K562 (cell line): Measurements from ENCODE around the gene SLC25A44. TPM values are rescaled to one million over a fixed set of nuclear protein-coding genes. Genes with fewer than 3 reads are reported as not detected.

Experiments
- C11orf30 ChIP-seq: fragments of 450-650 bp; IDR thresholded peaks from 2 replicates; pipeline ENCODE4 v1.6.1; 2016; ENCODE audit warnings: low read depth, mild to moderate bottlenecking
- CCAR2 ChIP-seq: fragments of 200-400 bp; formaldehyde crosslinking; IDR thresholded peaks from 2 replicates; pipeline ENCODE4 v1.6.1; 2017; ENCODE audit warnings: mild to moderate bottlenecking, low read depth, low read length
- HDAC3 ChIP-seq: fragments of 450-650 bp; IDR thresholded peaks from 2 replicates; pipeline ENCODE4 v1.6.1; 2018; ENCODE audit warnings: borderline replicate concordance, mild to moderate bottlenecking, moderate library complexity; ENCODE audit not compliant: partially characterized antibody
- HDAC8 ChIP-seq: fragments of 450-650 bp; IDR thresholded peaks from 2 replicates; pipeline ENCODE4 v1.6.1; 2016; ENCODE audit warnings: mild to moderate bottlenecking, missing genetic modification characterization, moderate library complexity, missing compliant biosample characterization
- KDM2B ChIP-seq: fragments of 250-450 bp; sonication (Bioruptor Pico); IDR thresholded peaks from 2 replicates; pipeline ENCODE4 v1.8.0; 2021; ENCODE audit warnings: mild to moderate bottlenecking, moderate library complexity
- MAFF ChIP-seq: IDR thresholded peaks from 2 replicates; pipeline ENCODE4 v1.6.1; 2012; ENCODE audit warnings: low read length, improper control_type of control experiment
- MCM7 ChIP-seq, 2 experiments: fragments of 450-650 bp; IDR thresholded peaks; 2 replicates each; pipeline ENCODE4 v1.6.1; 2016 to 2018
- NFE2L1 ChIP-seq: fragments of 450-650 bp; IDR thresholded peaks from 2 replicates; pipeline ENCODE4 v1.6.1; 2016; ENCODE audit warnings: missing genetic modification characterization, low read depth, mild to moderate bottlenecking, missing compliant biosample characterization, moderate library complexity, borderline replicate concordance
- RBM14 ChIP-seq: fragments of 200-400 bp; formaldehyde crosslinking; IDR thresholded peaks from 2 replicates; pipeline ENCODE4 v1.6.1; 2018; ENCODE audit warnings: low read depth, mild to moderate bottlenecking, low read length, moderate library complexity, borderline replicate concordance; ENCODE audit not compliant: insufficient read depth
- RHOXF2B ChIP-seq: fragments of 250-450 bp; sonication (Bioruptor Pico); conservative IDR thresholded peaks from 2 replicates; pipeline ENCODE4 v1.5.1; 2021
- RNF2 ChIP-seq: sonication (generic); IDR thresholded peaks from 2 replicates; pipeline ENCODE4 v1.6.1; 2016
- TEAD4 ChIP-seq, 2 experiments: sonication (generic) in 1 of 2; formaldehyde crosslinking in 1 of 2; IDR thresholded peaks; 2 replicates each; pipeline versions ENCODE4 v1.6.1 to v1.8.0; 2012 to 2022; ENCODE audit warnings: borderline replicate concordance in 1 of 2, inconsistent platforms in 1 of 2, low read length in 1 of 2, mild to moderate bottlenecking in 1 of 2, missing genetic modification reagents in 1 of 2
- polyA plus RNA-seq, 8 experiments: library from polyadenylated mRNA; depleted of rRNA in 4 of 8; stranded (reverse) in 5 of 8; unstranded in 3 of 8; fragments of >200 nt; fragmentation: Nextera tagmentation in 2 of 8; fragmentation: Illumina TruSeq in 1 of 8; extraction: Ambion mirVana in 2 of 8; extraction: Trizol in 1 of 8; gene quantifications; 2 replicates each; pipeline versions ENCODE4 v1.2.1 to v1.2.3, GENCODE V29; 2011 to 2014; ENCODE audit warnings: inconsistent platforms in 1 of 8, missing spikeins in 1 of 8
- total RNA-seq, 7 experiments: library from RNA; depleted of rRNA in 6 of 7; stranded (reverse); fragments of >200 nt in 6 of 7; fragmentation: Illumina TruSeq in 2 of 7; extraction: Trizol in 2 of 7; gene quantifications; 2 replicates each; pipeline versions ENCODE4 v1.2.1 to v1.2.3, GENCODE V29; 2011 to 2021; ENCODE audit warnings: low replicate concordance in 1 of 7
- TF ChIP-seq, protein P1 (sequence below), 2 experiments: IDR thresholded peaks; 2 replicates each; pipeline ENCODE4 v1.6.1; 2011; ENCODE audit warnings: borderline replicate concordance in 1 of 2, control low read depth in 1 of 2, low read depth in 1 of 2, low read length in 1 of 2, mild to moderate bottlenecking in 1 of 2, mixed read lengths in 1 of 2, moderate library complexity in 1 of 2; ENCODE audit not compliant: insufficient read depth in 1 of 2, insufficient read length in 1 of 2, poor library complexity in 1 of 2, severe bottlenecking in 1 of 2; ENCODE audit errors: extremely low read depth in 1 of 2
- TF ChIP-seq, protein P2 (sequence below): IDR thresholded peaks from 2 replicates; pipeline ENCODE4 v1.6.1; 2016; ENCODE audit warnings: missing genetic modification characterization, missing compliant biosample characterization
- TF ChIP-seq, protein P3 (sequence below): fragments of 250-450 bp; sonication (Bioruptor Pico); IDR thresholded peaks from 2 replicates; pipeline ENCODE4 v1.5.0; 2020; ENCODE audit warnings: mild to moderate bottlenecking, borderline replicate concordance
- TF ChIP-seq, protein P4 (sequence below): sonication (generic); formaldehyde crosslinking; IDR thresholded peaks from 2 replicates; pipeline ENCODE4 v1.8.0; 2022; ENCODE audit warnings: mild to moderate bottlenecking, missing genetic modification reagents
- TF ChIP-seq, protein P5 (sequence below): fragments of 450-650 bp; IDR thresholded peaks from 2 replicates; pipeline ENCODE4 v1.6.1; 2016
- TF ChIP-seq, protein P6 (sequence below): sonication (generic); formaldehyde crosslinking; IDR thresholded peaks from 2 replicates; pipeline ENCODE4 v1.8.1; 2023; ENCODE audit warnings: mild to moderate bottlenecking, missing genetic modification reagents

Gene SLC25A44
- total and polyA plus RNA-seq, 9 of the 15 experiments (the other 6 are each of a cell fraction or from before 2014, with no cell fraction given): 4.4 to 22.8 (median 12.5) TPM

DNA sequence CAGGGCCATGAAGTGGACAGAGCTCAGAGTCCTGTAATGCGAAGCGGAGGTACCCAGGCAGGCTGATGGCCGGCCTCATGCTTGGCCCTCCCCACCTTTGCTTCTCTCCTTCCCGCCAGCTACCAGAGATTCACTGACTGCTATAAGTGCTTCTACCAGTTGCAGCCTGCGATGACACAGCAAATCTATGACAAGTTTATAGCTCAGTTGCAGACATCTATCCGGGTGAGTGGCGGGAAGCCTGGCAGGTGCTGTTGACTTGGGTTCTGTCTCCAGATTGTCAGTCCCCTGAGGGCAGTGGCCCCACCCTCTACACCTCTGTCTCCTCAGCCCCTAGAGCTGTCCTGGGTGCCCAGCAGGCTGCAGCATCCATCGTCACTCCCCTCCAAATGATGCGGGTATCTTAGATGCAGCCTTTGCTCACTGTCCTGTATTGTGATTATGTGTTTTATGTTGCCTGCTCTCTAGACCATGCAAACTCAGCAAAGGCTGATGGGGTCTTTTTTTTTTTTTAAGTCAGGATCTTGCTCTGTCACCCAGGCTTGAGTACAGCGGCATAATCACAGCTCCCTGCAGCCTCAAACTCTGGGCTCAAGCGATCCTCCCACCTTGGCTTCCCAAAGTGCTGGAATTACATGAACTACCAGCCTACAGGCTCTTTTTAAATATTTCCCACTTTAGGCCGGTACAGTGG is 38.4 kb downstream of the SLC25A44 start (continued):
- TF ChIP-seq NFE2L1 (tag): peak; percentile 77
- no peak for TF ChIP-seq HDAC8 (tag)
- TF ChIP-seq RNF2: no peak
- TF ChIP-seq, protein P1, sequence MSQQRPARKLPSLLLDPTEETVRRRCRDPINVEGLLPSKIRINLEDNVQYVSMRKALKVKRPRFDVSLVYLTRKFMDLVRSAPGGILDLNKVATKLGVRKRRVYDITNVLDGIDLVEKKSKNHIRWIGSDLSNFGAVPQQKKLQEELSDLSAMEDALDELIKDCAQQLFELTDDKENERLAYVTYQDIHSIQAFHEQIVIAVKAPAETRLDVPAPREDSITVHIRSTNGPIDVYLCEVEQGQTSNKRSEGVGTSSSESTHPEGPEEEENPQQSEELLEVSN (IDR thresholded peaks at IDR 0.05; ENCODE audit: borderline replicate concordance in 1 of 2, extremely low read depth in 1 of 2, insufficient read depth in 1 of 2, insufficient read length in 1 of 2, low read depth in 1 of 2, low read length in 1 of 2, poor library complexity in 1 of 2, severe bottlenecking in 1 of 2): peak in 1 of 2 experiments; percentile 39
- TF ChIP-seq RBM14: no peak
- TF ChIP-seq, protein P2, sequence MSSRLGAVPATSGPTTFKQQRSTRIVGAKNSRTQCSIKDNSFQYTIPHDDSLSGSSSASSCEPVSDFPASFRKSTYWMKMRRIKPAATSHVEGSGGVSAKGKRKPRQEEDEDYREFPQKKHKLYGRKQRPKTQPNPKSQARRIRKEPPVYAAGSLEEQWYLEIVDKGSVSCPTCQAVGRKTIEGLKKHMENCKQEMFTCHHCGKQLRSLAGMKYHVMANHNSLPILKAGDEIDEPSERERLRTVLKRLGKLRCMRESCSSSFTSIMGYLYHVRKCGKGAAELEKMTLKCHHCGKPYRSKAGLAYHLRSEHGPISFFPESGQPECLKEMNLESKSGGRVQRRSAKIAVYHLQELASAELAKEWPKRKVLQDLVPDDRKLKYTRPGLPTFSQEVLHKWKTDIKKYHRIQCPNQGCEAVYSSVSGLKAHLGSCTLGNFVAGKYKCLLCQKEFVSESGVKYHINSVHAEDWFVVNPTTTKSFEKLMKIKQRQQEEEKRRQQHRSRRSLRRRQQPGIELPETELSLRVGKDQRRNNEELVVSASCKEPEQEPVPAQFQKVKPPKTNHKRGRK (tag): no peak
- TF ChIP-seq HDAC3: no peak
- TF ChIP-seq, protein P3, sequence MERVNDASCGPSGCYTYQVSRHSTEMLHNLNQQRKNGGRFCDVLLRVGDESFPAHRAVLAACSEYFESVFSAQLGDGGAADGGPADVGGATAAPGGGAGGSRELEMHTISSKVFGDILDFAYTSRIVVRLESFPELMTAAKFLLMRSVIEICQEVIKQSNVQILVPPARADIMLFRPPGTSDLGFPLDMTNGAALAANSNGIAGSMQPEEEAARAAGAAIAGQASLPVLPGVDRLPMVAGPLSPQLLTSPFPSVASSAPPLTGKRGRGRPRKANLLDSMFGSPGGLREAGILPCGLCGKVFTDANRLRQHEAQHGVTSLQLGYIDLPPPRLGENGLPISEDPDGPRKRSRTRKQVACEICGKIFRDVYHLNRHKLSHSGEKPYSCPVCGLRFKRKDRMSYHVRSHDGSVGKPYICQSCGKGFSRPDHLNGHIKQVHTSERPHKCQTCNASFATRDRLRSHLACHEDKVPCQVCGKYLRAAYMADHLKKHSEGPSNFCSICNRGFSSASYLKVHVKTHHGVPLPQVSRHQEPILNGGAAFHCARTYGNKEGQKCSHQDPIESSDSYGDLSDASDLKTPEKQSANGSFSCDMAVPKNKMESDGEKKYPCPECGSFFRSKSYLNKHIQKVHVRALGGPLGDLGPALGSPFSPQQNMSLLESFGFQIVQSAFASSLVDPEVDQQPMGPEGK (CRISPR knock-in tag): no peak
- TF ChIP-seq, protein P4, sequence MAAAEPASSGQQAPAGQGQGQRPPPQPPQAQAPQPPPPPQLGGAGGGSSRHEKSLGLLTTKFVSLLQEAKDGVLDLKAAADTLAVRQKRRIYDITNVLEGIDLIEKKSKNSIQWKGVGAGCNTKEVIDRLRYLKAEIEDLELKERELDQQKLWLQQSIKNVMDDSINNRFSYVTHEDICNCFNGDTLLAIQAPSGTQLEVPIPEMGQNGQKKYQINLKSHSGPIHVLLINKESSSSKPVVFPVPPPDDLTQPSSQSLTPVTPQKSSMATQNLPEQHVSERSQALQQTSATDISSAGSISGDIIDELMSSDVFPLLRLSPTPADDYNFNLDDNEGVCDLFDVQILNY (CRISPR knock-in tag): no peak
- no peak for TF ChIP-seq MCM7 (IDR thresholded peaks at IDR 0.05)
- no peak for TF ChIP-seq CCAR2
- TF ChIP-seq, protein P5, sequence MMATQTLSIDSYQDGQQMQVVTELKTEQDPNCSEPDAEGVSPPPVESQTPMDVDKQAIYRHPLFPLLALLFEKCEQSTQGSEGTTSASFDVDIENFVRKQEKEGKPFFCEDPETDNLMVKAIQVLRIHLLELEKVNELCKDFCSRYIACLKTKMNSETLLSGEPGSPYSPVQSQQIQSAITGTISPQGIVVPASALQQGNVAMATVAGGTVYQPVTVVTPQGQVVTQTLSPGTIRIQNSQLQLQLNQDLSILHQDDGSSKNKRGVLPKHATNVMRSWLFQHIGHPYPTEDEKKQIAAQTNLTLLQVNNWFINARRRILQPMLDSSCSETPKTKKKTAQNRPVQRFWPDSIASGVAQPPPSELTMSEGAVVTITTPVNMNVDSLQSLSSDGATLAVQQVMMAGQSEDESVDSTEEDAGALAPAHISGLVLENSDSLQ: peak; percentile 62; the same call in 1 of the 2 replicates
- TF ChIP-seq MAFF: peak; percentile 81
- TF ChIP-seq, protein P6, sequence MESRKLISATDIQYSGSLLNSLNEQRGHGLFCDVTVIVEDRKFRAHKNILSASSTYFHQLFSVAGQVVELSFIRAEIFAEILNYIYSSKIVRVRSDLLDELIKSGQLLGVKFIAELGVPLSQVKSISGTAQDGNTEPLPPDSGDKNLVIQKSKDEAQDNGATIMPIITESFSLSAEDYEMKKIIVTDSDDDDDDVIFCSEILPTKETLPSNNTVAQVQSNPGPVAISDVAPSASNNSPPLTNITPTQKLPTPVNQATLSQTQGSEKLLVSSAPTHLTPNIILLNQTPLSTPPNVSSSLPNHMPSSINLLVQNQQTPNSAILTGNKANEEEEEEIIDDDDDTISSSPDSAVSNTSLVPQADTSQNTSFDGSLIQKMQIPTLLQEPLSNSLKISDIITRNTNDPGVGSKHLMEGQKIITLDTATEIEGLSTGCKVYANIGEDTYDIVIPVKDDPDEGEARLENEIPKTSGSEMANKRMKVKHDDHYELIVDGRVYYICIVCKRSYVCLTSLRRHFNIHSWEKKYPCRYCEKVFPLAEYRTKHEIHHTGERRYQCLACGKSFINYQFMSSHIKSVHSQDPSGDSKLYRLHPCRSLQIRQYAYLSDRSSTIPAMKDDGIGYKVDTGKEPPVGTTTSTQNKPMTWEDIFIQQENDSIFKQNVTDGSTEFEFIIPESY: 0 out of 2 replicates have a peak, but pooled peaks have one; percentile 53
- TF ChIP-seq TEAD4 (IDR thresholded peaks at IDR 0.05; ENCODE audit: low read length): no peak
- no peak for TF ChIP-seq TEAD4 (CRISPR knock-in tag; IDR thresholded peaks at IDR 0.05; ENCODE audit: borderline replicate concordance)
- peak; percentile 90 for TF ChIP-seq C11orf30
- no peak for TF ChIP-seq RHOXF2B (CRISPR knock-in tag)
- no peak for TF ChIP-seq KDM2B (CRISPR knock-in tag)
